Measurements from ENCODE around the gene CCDC27.

GRCh38 chr1:3712573-3713535 lies 39.4 kb upstream of the CCDC27 start:
- TF ChIP-seq EZH2 (IDR thresholded peaks at IDR 0.05; ENCODE audit: insufficient read depth, low read length) (no peak), CTCF (IDR thresholded peaks at IDR 0.05; ENCODE audit: insufficient read depth, low read depth, low read length) (no peak)
